RWPE1 (cell line): ENCODE results near the gene FHL1.

Source experiments
- CTCF ChIA-PET: fragments of 350-600 bp; sonication (Branson Sonifier 250); formaldehyde crosslinking; extraction: SDS; loops from one replicate; lab custom pipeline; 2021; lab: Yijun Ruan, JAX
- POLR2A ChIA-PET: fragments of 400-600 bp; formaldehyde crosslinking; extraction: SDS; loops from one replicate; lab custom pipeline; 2020; ENCODE audit warnings: antibody characterized with exemption; ENCODE audit not compliant: low non-redundant PET; lab: Yijun Ruan, JAX
- DNase-seq: peaks from one replicate; pipeline ENCODE4 v3.0.0; 2012; ENCODE audit warnings: low spot score
- H3K27ac ChIP-seq: fragments of 450-650 bp; 2 replicates; pipeline ENCODE4 v1.5.1; 2017
- CTCF ChIP-seq: fragments of 450-650 bp; conservative IDR thresholded peaks from 2 replicates; pipeline ENCODE4 v1.5.1; 2017; ENCODE audit warnings: low read depth, mild to moderate bottlenecking

FHL1 gene

DNA sequence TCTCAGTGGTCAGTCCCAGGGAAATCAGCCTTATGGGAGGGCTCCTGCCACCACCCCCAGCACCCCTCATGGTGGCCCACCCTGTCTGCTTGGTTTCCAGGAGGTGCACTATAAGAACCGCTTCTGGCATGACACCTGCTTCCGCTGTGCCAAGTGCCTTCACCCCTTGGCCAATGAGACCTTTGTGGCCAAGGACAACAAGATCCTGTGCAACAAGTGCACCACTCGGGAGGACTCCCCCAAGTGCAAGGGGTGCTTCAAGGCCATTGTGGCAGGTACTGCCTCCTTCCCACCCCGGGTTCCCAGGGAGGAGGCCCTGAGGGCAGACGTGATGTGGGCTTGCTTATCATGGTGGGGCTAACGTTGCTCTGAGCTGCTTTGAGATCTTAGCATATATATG, 59.6 kb downstream of the FHL1 start:
- TF ChIP-seq CTCF, result no peak
- POLR2A ChIA-PET, result no interaction called here
- CTCF ChIA-PET, result no interaction called here
- no peak overlapping the region for H3K27ac ChIP-seq
- DNase-seq, result no peak

DNA sequence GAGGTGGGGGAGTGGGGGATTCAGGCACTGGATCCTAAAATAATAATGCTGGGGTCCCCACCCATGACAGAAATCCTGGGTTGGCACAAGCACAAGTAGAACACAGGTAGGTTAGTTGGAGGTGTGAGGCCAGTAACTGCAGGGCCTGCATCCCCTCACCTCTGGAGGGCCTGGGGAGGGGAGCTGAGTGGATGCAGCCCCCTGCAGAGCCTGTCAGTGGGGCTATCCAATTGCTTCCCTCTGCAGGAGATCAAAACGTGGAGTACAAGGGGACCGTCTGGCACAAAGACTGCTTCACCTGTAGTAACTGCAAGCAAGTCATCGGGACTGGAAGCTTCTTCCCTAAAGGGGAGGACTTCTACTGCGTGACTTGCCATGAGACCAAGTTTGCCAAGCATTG, 60.2 kb downstream of the FHL1 start:
- ChIA-PET POLR2A (no interaction called here), CTCF (no interaction called here)
- no peak overlapping the region for H3K27ac ChIP-seq
- no peak for TF ChIP-seq CTCF
- no peak for DNase-seq

DNA sequence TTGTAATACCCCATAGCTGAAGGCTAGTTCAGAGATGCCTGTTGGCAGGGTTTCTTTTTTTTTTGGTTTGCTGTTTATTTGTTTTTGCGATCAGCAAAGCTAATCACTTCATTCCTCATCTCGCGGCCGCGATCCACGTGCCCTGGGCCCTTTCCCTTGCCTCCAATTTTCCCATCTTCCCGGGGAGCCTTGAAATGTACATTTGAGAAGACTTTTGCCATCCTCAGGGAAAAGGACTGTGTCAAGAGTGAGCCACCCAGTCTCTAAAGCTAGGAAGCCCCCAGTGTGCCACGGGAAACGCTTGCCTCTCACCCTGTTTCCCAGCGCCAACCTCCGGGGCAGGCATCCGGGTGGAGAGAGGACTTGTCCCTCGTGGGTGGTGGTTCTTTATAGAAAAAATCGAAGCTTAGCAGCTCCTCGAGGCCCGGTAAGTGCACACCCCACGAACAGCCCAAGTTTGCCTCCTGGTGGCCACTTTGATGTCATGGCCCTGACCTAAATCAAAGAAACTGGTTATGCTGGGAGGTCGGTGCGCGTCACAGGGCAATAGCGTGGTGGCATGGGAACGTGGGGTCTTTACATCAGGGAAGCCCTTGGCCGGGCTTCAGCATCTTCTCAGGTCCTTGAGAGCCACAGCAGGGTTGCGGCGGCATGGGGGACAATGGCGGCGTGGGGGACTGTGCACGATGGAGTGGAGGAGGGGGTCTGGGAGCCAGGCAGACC, 61.8 kb downstream of the FHL1 start:
- no peak overlapping the region for H3K27ac ChIP-seq
- ChIA-PET POLR2A (no interaction called here), CTCF (interaction anchor here (0.7 to 1.1 kb wide), 6 partner anchors 16 to 681 kb away, joined by 3 to 5 read pairs (median 4); no protein-coding TSS in a partner anchor)
- DNase-seq, result no peak
- TF ChIP-seq CTCF, result peak; percentile 19; the same call in 1 of the 2 replicates

DNA sequence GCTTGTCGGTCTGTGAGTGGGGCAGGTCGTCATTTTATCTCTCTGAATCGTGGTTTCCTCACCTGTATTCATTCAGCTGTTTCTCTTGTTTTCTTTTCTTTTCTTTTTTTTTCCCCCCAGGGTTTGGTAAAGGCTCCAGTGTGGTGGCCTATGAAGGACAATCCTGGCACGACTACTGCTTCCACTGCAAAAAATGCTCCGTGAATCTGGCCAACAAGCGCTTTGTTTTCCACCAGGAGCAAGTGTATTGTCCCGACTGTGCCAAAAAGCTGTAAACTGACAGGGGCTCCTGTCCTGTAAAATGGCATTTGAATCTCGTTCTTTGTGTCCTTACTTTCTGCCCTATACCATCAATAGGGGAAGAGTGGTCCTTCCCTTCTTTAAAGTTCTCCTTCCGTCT, 62.4 kb downstream of the FHL1 start:
- CTCF ChIA-PET, result interaction anchor here (0.7 to 1.1 kb wide), 3 partner anchors 44 to 182 kb away, joined by 3 to 5 read pairs (median 4); no protein-coding TSS in a partner anchor
- POLR2A ChIA-PET, result no interaction called here
- no peak for TF ChIP-seq CTCF
- no peak for DNase-seq
- H3K27ac ChIP-seq, result no peak overlapping the region

DNA sequence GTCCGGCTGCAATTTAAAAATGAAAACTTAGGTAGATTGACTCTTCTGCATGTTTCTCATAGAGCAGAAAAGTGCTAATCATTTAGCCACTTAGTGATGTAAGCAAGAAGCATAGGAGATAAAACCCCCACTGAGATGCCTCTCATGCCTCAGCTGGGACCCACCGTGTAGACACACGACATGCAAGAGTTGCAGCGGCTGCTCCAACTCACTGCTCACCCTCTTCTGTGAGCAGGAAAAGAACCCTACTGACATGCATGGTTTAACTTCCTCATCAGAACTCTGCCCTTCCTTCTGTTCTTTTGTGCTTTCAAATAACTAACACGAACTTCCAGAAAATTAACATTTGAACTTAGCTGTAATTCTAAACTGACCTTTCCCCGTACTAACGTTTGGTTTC, 62.9 kb downstream of the FHL1 start:
- CTCF ChIA-PET, result no interaction called here
- DNase-seq, result no peak
- TF ChIP-seq CTCF, result no peak
- H3K27ac ChIP-seq, result no peak overlapping the region
- POLR2A ChIA-PET, result no interaction called here

DNA sequence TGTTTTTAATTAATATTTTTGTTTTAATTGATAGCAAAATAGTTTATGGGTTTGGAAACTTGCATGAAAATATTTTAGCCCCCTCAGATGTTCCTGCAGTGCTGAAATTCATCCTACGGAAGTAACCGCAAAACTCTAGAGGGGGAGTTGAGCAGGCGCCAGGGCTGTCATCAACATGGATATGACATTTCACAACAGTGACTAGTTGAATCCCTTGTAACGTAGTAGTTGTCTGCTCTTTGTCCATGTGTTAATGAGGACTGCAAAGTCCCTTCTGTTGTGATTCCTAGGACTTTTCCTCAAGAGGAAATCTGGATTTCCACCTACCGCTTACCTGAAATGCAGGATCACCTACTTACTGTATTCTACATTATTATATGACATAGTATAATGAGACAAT, 63.5 kb downstream of the FHL1 start:
- DNase-seq, result no peak
- POLR2A ChIA-PET, result no interaction called here
- TF ChIP-seq CTCF, result no peak
- CTCF ChIA-PET, result no interaction called here
- no peak overlapping the region for H3K27ac ChIP-seq
